ENCODE results near the gene MXD4. TPM values are rescaled to one million over a fixed set of nuclear protein-coding genes. Genes with fewer than 3 reads are reported as not detected.

Gene MXD4
- total and polyA plus RNA-seq, 9 of the 15 experiments (the other 6 are each of a cell fraction or from before 2014, with no cell fraction given), result 0.06 to 13.5 (median 5.9) TPM

GRCh38 chr4:2273221-2273620 lies 11.3 kb upstream of the MXD4 start (continued):
- no peak for TF ChIP-seq ARID3A (IDR thresholded peaks at IDR 0.05; ENCODE audit: borderline replicate concordance, low read depth, low read length)
- no peak for TF ChIP-seq ZNF445 (CRISPR knock-in tag; IDR thresholded peaks at IDR 0.05; ENCODE audit: low read depth)
- no peak for TF ChIP-seq ZNF324 (CRISPR knock-in tag; IDR thresholded peaks at IDR 0.05)
- no peak for TF ChIP-seq MEIS2 (IDR thresholded peaks at IDR 0.05; ENCODE audit: partially characterized antibody)
- TF ChIP-seq HNRNPH1 (optimal IDR thresholded peaks at IDR 0.05; ENCODE audit: low read depth, low read length), result no peak
- no peak for TF ChIP-seq FOXO4 (CRISPR knock-in tag; IDR thresholded peaks at IDR 0.05)

GRCh38 chr4:2272828-2273120 lies 10.9 kb upstream of the MXD4 start:
- Histone ChIP-seq H3K9me3 (replicated peaks; ENCODE audit: control insufficient read depth, insufficient read depth, low read depth, low read length) (no peaks in the 10 kb centered on the region), H3K4me3 (no peak overlapping the region), H3K4me2 (ENCODE audit: insufficient read depth, low read length) (no peak overlapping the region), H4K20me1 (replicated peaks; ENCODE audit: control insufficient read depth, insufficient read depth, low read length) (no peaks in the 10 kb centered on the region), H3K9ac (ENCODE audit: insufficient read depth in 1 of 2, low read depth in 2 of 2, low read length in 2 of 2) (peak overlapping the region in 1 of 2 experiments; percentile 50; a peak in 2 of 4 replicates), H3K9me1 (ENCODE audit: control insufficient read depth, insufficient read depth, low read length) (no peaks in the 10 kb centered on the region), H2AFZ (ENCODE audit: low read depth, low read length) (no peak overlapping the region), H3K4me1 (replicated peaks in 1 of 2; ENCODE audit: control insufficient read depth in 2 of 2, insufficient read depth in 2 of 2, low read length in 2 of 2) (peaks cover 5 to 77% of the 10 kb centered on the region in 2 experiments; a peak in 4 of 5 replicates), H3K27me3 (ENCODE audit: control insufficient read depth in 2 of 2, insufficient read depth in 2 of 2, low read length in 2 of 2) (no peaks in the 10 kb centered on the region), H3K79me2 (ENCODE audit: control insufficient read depth, insufficient read depth, low read length) (no peaks in the 10 kb centered on the region), H3K27ac (ENCODE audit: extremely low read depth, low read depth, low read length) (no peak overlapping the region), H3K36me3 (ENCODE audit: control insufficient read depth, insufficient read depth, low read length) (peaks cover 12% of the 10 kb centered on the region; the same call in 1 of the 3 replicates)
- BruUV-seq (replicated peaks), result no TSS peak
- intact Hi-C loops (cut with micrococcal nuclease) (no loop called here), in situ Hi-C loops (cut with MboI) (no loop called here)
- CTCF ChIA-PET (ENCODE audit: low intra/inter-chr PET ratio), result no interaction called here
- POLR2A ChIA-PET, result no interaction called here
- no peak for DNase-seq (ENCODE audit: extremely low read depth in 1 of 4, low spot score in 3 of 4)
- WGBS (ENCODE audit: insufficient coverage, low coverage, missing lambda C conversion rate), result 92% methylated on average over 3 of the region's 6 CpGs
- no peak for FAIRE-seq
- no peak for ATAC-seq
- TF ChIP-seq PHF20 (IDR thresholded peaks at IDR 0.05; ENCODE audit: partially characterized antibody) (no peak), ETV1 (tag; conservative IDR thresholded peaks at IDR 0.05; ENCODE audit: low read depth) (no peak), POLR2AphosphoS5 (IDR thresholded peaks at IDR 0.05; ENCODE audit: control insufficient read depth, insufficient read depth, low read depth, low read length) (no peak), CEBPZ (IDR thresholded peaks at IDR 0.05; ENCODE audit: borderline replicate concordance, low read depth, low read length) (no peak), ZBTB43 (CRISPR knock-in tag; IDR thresholded peaks at IDR 0.05) (no peak), ZFP1 (CRISPR knock-in tag; IDR thresholded peaks at IDR 0.05) (no peak), FOXA3 (CRISPR knock-in tag; conservative IDR thresholded peaks at IDR 0.05 in 1 of 2, IDR thresholded peaks at IDR 0.05 in 1 of 2) (no peak), HIVEP1 (CRISPR knock-in tag; IDR thresholded peaks at IDR 0.05) (no peak)

Data from K562 (cell line).